ENCODE results near the gene ATP10A. TPM values are rescaled to one million over a fixed set of nuclear protein-coding genes. Genes with fewer than 3 reads are reported as not detected.

Gene ATP10A
- total and polyA plus RNA-seq, 9 of the 15 experiments (the other 6 are each of a cell fraction or from before 2014, with no cell fraction given): 0.09 TPM; not detected in 8

DNA sequence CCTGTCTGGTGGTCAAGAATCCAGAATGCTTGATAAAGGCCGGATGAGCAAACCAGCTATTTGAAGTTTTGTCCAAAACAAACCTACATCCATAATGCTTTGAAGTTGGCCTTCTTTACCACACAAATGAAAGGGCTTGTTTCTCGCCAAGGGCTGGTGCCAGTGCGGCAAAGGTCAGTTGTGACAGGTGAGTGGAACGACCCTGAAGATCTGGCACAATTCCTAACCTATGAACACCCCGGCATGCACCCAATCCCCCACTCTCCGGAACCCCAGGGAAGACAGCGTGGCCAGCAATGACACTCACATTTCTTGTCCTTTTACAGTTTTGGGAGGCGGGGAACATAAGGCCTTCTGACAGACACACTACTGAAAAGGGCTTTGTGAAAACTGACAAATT, 90.6 kb downstream of the ATP10A start:
- CTCF ChIA-PET (ENCODE audit: low intra/inter-chr PET ratio): no interaction called here
- POLR2A ChIA-PET: interaction anchor here (0.8 kb wide), 1 partner anchor 9 kb away, joined by 3 read pairs; no protein-coding TSS in a partner anchor
- Histone ChIP-seq H3K4me2 (ENCODE audit: insufficient read depth, low read length) (no peak overlapping the region), H3K79me2 (ENCODE audit: control insufficient read depth, insufficient read depth, low read length) (no peaks in the 10 kb centered on the region), H3K36me3 (ENCODE audit: control insufficient read depth, insufficient read depth, low read length) (no peaks in the 10 kb centered on the region), H3K27me3 (ENCODE audit: control insufficient read depth in 2 of 2, insufficient read depth in 2 of 2, low read length in 2 of 2) (peaks cover 5 to 35% of the 10 kb centered on the region in 2 experiments; a peak in 3 of 5 replicates), H3K9me1 (ENCODE audit: control insufficient read depth, insufficient read depth, low read length) (no peaks in the 10 kb centered on the region), H3K9ac (ENCODE audit: insufficient read depth in 1 of 2, low read depth in 2 of 2, low read length in 2 of 2) (no peak overlapping the region), H3K4me3 (no peak overlapping the region), H4K20me1 (replicated peaks; ENCODE audit: control insufficient read depth, insufficient read depth, low read length) (no peaks in the 10 kb centered on the region), H3K27ac (ENCODE audit: extremely low read depth, low read depth, low read length) (no peak overlapping the region), H2AFZ (ENCODE audit: low read depth, low read length) (no peak overlapping the region), H3K4me1 (replicated peaks in 1 of 2; ENCODE audit: control insufficient read depth in 2 of 2, insufficient read depth in 2 of 2, low read length in 2 of 2) (peaks cover 0 to 3% of the 10 kb centered on the region in 2 experiments; a peak in 1 of 5 replicates), H3K9me3 (replicated peaks; ENCODE audit: control insufficient read depth, insufficient read depth, low read depth, low read length) (no peaks in the 10 kb centered on the region)
- in situ Hi-C loops (cut with MboI) (no loop called here), intact Hi-C loops (cut with micrococcal nuclease) (no loop called here)
- ATAC-seq (no peak), FAIRE-seq (no peak), DNase-seq (ENCODE audit: extremely low read depth in 1 of 4, low spot score in 3 of 4) (no peak)
- TF ChIP-seq PCBP2 (IDR thresholded peaks at IDR 0.05; ENCODE audit: low read depth, low read length, poor library complexity, severe bottlenecking): no peak
- no peak for TF ChIP-seq FOXJ2 (tag; IDR thresholded peaks at IDR 0.05)
- no peak for TF ChIP-seq ZBTB8A (IDR thresholded peaks at IDR 0.05; ENCODE audit: partially characterized antibody)
- TF ChIP-seq BCL6 (CRISPR knock-in tag; IDR thresholded peaks at IDR 0.05): no peak
- no peak for TF ChIP-seq BHLHE40 (IDR thresholded peaks at IDR 0.05; ENCODE audit: low read length)
- no peak for TF ChIP-seq FUS (optimal IDR thresholded peaks at IDR 0.05; ENCODE audit: low read depth, low read length)
- TF ChIP-seq NFE2 (IDR thresholded peaks at IDR 0.05; ENCODE audit: low read depth): no peak
- TF ChIP-seq XRCC3 (IDR thresholded peaks at IDR 0.05): no peak
- no peak for TF ChIP-seq POLR3G (IDR thresholded peaks at IDR 0.05; ENCODE audit: extremely low read depth, insufficient read length, insufficient replicate concordance)
- TF ChIP-seq, protein P1, sequence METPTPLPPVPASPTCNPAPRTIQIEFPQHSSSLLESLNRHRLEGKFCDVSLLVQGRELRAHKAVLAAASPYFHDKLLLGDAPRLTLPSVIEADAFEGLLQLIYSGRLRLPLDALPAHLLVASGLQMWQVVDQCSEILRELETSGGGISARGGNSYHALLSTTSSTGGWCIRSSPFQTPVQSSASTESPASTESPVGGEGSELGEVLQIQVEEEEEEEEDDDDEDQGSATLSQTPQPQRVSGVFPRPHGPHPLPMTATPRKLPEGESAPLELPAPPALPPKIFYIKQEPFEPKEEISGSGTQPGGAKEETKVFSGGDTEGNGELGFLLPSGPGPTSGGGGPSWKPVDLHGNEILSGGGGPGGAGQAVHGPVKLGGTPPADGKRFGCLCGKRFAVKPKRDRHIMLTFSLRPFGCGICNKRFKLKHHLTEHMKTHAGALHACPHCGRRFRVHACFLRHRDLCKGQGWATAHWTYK (CRISPR knock-in tag; IDR thresholded peaks at IDR 0.05): no peak
- no peak for TF ChIP-seq CREM (IDR thresholded peaks at IDR 0.05; ENCODE audit: low read depth)
- TF ChIP-seq SPI1 (IDR thresholded peaks at IDR 0.05; ENCODE audit: borderline replicate concordance, low read depth, low read length): no peak
- TF ChIP-seq, protein P2, sequence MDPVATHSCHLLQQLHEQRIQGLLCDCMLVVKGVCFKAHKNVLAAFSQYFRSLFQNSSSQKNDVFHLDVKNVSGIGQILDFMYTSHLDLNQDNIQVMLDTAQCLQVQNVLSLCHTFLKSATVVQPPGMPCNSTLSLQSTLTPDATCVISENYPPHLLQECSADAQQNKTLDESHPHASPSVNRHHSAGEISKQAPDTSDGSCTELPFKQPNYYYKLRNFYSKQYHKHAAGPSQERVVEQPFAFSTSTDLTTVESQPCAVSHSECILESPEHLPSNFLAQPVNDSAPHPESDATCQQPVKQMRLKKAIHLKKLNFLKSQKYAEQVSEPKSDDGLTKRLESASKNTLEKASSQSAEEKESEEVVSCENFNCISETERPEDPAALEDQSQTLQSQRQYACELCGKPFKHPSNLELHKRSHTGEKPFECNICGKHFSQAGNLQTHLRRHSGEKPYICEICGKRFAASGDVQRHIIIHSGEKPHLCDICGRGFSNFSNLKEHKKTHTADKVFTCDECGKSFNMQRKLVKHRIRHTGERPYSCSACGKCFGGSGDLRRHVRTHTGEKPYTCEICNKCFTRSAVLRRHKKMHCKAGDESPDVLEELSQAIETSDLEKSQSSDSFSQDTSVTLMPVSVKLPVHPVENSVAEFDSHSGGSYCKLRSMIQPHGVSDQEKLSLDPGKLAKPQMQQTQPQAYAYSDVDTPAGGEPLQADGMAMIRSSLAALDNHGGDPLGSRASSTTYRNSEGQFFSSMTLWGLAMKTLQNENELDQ (CRISPR knock-in tag; IDR thresholded peaks at IDR 0.05; ENCODE audit: borderline replicate concordance): no peak
- no peak for TF ChIP-seq YBX1 (IDR thresholded peaks at IDR 0.05)
- TF ChIP-seq, protein P3, sequence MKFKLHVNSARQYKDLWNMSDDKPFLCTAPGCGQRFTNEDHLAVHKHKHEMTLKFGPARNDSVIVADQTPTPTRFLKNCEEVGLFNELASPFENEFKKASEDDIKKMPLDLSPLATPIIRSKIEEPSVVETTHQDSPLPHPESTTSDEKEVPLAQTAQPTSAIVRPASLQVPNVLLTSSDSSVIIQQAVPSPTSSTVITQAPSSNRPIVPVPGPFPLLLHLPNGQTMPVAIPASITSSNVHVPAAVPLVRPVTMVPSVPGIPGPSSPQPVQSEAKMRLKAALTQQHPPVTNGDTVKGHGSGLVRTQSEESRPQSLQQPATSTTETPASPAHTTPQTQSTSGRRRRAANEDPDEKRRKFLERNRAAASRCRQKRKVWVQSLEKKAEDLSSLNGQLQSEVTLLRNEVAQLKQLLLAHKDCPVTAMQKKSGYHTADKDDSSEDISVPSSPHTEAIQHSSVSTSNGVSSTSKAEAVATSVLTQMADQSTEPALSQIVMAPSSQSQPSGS (CRISPR knock-in tag; IDR thresholded peaks at IDR 0.05): no peak
- TF ChIP-seq ZNF764 (CRISPR knock-in tag; IDR thresholded peaks at IDR 0.05; ENCODE audit: low read depth): no peak
- TF ChIP-seq, protein P4, sequence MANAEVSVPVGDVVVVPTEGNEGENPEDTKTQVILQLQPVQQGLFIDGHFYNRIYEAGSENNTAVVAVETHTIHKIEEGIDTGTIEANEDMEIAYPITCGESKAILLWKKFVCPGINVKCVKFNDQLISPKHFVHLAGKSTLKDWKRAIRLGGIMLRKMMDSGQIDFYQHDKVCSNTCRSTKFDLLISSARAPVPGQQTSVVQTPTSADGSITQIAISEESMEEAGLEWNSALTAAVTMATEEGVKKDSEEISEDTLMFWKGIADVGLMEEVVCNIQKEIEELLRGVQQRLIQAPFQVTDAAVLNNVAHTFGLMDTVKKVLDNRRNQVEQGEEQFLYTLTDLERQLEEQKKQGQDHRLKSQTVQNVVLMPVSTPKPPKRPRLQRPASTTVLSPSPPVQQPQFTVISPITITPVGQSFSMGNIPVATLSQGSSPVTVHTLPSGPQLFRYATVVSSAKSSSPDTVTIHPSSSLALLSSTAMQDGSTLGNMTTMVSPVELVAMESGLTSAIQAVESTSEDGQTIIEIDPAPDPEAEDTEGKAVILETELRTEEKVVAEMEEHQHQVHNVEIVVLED (CRISPR knock-in tag; IDR thresholded peaks at IDR 0.05): no peak
- 4% methylated on average over 8 of the region's 8 CpGs for WGBS (ENCODE audit: insufficient coverage, low coverage, missing lambda C conversion rate)
- no TSS peak for BruUV-seq (replicated peaks)
